ENCODE results near the gene STAP2. TPM values are rescaled to one million over a fixed set of nuclear protein-coding genes. Genes with fewer than 3 reads are reported as not detected.

STAP2 gene, protein sequence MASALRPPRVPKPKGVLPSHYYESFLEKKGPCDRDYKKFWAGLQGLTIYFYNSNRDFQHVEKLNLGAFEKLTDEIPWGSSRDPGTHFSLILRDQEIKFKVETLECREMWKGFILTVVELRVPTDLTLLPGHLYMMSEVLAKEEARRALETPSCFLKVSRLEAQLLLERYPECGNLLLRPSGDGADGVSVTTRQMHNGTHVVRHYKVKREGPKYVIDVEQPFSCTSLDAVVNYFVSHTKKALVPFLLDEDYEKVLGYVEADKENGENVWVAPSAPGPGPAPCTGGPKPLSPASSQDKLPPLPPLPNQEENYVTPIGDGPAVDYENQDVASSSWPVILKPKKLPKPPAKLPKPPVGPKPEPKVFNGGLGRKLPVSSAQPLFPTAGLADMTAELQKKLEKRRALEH
- total RNA-seq (2014; rRNA removed; shearing (Covaris generic)), result 9.7 and 11.9 TPM in 2 replicates

DNA sequence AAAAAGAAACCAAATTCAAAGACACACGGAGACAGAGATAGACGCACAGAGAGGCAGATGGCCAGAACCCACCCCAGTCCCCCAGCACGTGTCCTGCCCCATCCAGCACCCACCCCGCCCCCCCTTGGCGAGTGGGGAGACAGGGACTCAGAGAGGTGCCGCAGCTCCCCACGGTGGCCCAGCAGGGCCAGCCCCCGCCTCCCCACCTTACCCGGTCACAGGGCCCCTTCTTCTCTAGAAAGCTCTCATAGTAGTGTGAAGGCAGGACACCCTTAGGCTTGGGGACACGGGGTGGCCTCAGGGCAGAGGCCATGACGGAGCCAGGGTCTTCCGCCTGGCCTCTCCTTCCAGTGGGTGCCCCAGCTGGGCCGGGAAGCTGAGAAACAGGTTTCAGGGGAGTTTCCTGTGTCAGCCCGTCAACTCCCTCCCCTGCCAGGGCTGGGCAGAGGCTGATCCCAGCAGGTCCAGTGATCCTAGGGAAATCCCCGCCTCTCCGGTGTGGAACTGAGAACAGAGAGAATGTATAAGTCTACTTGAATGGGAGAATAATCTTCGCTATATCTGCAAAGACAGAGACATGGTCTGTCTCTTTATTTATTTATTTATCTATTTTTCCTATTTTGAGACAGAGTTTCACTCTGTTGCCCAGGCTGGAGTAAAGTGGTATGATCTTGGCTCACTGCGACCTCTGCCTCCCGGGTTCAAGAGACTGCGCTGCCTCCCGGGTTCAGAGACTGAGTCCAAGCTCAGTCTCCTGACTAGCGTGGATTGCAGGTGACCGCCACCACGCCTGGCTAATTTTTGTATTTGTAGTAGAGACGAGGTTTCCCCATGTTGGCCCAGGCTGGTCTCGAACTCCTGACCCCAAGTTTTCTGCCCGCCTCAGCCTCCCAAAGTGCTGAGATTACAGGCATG is at the start of gene STAP2:
STAP2 (minus strand) TSS at position 387 of the 915 bp plus-strand sequence; CDS start at position 313, 74 bp downstream.
- no peaks in the 10 kb centered on the region for H3K27me3 ChIP-seq
- no peaks in the 10 kb centered on the region for H3K9me3 ChIP-seq (replicated peaks)
- peaks cover 13% of the 10 kb centered on the region for H3K4me1 ChIP-seq
- DNase-seq, result peak in 1 of 2 experiments; percentile 40
- no peak within 1 kb of the TSS for H3K27ac ChIP-seq
- H3K4me3 ChIP-seq, result peak within 1 kb of the TSS; percentile 53
- H3K36me3 ChIP-seq, result no peaks in the 10 kb centered on the region

DNA sequence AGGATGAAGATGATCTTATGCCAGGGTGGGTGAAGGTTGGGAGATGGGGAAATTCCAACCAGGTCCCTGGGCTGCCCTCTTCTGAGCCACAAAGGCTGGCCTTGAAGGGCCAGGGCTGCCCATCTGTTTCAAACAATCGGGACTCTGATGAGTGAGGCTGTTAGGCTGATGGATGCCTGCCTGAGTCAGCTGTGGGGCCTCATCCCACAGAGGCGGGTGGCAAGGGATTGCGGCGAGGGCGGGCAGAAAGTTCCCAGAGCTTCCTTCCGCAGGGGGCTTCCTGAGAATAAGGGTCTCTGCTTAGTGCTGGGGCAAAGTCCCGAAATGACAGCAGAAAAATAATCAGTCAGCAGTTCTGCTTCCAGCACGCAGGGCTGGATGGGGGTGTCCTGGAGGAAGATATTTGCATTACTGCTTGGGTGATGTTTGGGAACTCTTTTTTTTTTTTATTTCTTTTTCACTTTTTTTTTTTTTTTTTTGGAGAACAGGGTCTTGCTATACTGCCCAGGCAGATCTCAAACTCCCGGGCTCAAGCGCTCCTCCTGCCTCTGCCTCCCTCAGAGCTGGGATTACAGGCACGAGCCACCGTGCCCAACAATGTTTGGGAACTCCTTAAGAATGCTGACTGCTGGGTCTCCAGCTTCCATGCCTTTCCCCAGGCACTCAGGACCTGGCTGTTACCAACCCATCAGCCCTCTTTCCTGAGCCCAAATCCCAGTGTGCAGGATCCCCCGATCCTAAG is 47.6 kb upstream of the STAP2 start:
- H3K36me3 ChIP-seq, result peaks cover 5% of the 10 kb centered on the region; the same call in 1 of the 2 replicates
- H3K4me3 ChIP-seq, result no peak overlapping the region
- no peak overlapping the region for H3K27ac ChIP-seq
- peaks cover 22% of the 10 kb centered on the region for H3K4me1 ChIP-seq
- peak in 1 of 2 experiments; percentile 30 for DNase-seq
- H3K27me3 ChIP-seq, result no peaks in the 10 kb centered on the region
- H3K9me3 ChIP-seq (replicated peaks), result no peaks in the 10 kb centered on the region

DNA sequence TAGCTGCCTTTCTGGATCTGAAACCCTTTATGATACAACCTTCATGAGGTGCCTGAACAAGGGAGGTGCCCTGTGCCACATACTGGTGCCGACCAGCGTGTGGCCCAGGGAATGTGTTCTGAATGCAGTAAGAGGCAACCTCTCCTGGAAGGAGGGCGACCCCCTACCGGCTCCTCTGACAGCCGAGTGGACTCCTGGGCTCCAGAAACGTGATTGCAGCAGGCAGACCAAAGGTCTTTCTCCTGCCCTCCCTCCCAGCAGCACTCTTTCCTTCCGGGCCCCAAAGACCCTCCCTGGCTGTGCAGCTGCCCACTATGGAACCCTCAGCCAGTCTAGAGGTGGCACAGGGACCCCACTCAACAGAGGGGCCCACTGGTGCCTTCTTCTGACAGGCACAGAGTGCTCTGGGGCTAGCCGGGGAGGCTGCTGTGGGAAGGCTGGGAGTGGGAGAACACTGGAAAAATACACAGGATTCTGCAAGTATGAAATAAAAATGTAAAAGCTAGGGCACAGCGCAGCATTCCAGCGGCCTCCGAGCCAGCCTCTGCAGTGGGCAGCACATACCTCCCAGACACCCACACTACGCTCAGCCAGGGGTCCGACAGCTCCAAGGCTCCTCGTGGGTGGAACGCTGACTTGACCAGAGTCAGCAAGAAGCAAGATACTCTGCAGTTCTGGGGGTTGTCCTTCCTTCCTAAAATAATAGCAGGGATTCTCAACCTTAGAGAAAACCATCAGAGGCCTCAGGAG is 46.8 kb upstream of the STAP2 start:
- Histone ChIP-seq H3K27me3 (no peaks in the 10 kb centered on the region), H3K9me3 (replicated peaks) (no peaks in the 10 kb centered on the region), H3K4me3 (no peak overlapping the region), H3K27ac (no peak overlapping the region), H3K4me1 (peaks cover 17% of the 10 kb centered on the region), H3K36me3 (peaks cover 5% of the 10 kb centered on the region; the same call in 1 of the 2 replicates)
- no peak for DNase-seq

DNA sequence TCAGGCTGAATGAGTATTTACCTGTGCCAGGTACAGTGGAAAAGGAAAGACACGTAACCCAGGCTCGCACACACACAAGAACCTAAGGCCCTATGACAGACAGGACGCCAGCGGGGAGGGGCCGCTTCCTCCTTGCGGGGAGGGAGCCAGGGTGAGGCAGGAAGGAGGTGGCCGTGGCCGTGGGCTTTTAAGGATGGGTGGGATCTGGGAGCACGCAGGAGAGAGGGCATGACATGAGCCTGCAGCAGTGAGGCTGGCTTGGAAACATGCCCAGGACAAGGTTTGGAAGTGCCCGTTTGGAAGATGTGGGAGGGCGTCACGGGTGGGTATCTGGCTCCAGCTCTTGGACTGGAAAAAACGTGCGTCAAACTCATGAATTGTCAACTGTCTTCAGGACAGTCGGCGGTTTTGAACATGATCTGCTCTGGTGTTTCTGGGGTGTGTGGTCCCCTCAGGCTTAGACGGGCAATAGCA is 41.7 kb upstream of the STAP2 start:
- Histone ChIP-seq H3K9me3 (replicated peaks) (no peaks in the 10 kb centered on the region), H3K4me1 (peaks cover 44% of the 10 kb centered on the region), H3K36me3 (no peaks in the 10 kb centered on the region), H3K27ac (no peak overlapping the region), H3K27me3 (no peaks in the 10 kb centered on the region), H3K4me3 (no peak overlapping the region)
- DNase-seq, result no peak

DNA sequence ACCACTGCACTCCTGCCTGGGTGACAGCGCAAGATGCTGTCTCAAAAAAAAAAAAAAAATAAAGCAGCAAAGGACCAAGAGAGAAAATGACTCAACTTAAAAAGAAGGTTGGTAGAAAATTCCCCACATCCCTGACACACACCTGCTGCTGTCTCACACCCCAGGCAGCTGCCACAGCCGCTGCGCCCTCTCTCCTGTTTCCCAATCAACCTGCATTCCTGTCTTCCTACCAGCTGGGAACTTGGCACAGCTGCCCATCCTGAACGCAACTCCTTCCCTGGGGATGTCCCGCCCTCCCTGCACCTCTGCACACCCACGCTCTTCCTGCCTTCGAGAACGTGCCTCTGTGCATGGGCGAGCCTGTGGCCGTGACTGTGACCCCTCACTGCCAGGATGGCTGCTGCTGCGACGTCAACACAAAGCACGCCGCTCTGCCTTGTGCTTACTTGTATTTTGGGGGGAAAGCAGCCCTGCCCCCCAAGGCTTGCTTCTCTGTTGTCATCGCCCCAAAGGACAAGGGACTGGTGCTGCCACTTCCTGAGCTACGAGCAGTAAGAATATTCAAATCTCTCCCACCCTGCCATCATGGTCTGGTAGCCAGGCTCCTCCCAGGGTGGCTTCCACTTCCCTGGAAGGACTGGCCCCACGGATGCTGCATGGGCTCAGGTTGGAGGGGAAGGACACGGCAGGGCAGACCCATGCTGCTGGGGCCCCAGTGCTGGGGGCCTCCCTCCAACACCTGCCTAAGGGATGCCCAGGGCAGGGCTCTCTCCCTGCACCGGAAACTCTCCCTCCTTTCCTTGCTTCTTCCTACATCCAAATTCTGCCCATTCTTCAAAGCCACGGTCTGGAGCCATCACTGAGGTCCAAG is 41.0 kb upstream of the STAP2 start:
- peaks cover 50% of the 10 kb centered on the region for H3K4me1 ChIP-seq
- H3K27me3 ChIP-seq, result no peaks in the 10 kb centered on the region
- no peaks in the 10 kb centered on the region for H3K36me3 ChIP-seq
- DNase-seq, result peak; percentile 92 to 94
- H3K27ac ChIP-seq, result peak overlapping the region; percentile 52
- H3K4me3 ChIP-seq, result no peak overlapping the region
- no peaks in the 10 kb centered on the region for H3K9me3 ChIP-seq (replicated peaks)

DNA sequence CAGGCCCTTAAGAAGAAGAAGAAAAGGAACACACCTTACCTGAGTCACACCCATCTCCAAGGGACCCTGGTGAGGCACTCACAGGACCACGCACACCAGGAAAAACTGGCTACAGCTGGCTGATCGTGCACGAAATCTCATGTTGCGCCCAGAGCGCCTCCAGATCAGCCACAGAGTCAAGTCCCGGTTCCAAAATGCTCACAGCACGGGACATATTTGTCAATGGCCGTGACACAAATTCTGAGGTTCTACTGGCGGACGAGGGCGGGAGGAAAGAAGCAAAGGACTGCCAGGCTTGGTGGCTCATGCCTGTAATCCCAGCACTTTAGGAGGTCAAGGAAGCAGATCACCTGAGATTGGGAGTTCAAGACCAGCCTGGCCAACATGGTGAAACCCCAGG is 40.3 kb upstream of the STAP2 start:
- Histone ChIP-seq H3K9me3 (replicated peaks) (no peaks in the 10 kb centered on the region), H3K4me3 (no peak overlapping the region), H3K27me3 (no peaks in the 10 kb centered on the region), H3K4me1 (peaks cover 57% of the 10 kb centered on the region), H3K27ac (peak overlapping the region; percentile 52), H3K36me3 (no peaks in the 10 kb centered on the region)
- no peak for DNase-seq

DNA sequence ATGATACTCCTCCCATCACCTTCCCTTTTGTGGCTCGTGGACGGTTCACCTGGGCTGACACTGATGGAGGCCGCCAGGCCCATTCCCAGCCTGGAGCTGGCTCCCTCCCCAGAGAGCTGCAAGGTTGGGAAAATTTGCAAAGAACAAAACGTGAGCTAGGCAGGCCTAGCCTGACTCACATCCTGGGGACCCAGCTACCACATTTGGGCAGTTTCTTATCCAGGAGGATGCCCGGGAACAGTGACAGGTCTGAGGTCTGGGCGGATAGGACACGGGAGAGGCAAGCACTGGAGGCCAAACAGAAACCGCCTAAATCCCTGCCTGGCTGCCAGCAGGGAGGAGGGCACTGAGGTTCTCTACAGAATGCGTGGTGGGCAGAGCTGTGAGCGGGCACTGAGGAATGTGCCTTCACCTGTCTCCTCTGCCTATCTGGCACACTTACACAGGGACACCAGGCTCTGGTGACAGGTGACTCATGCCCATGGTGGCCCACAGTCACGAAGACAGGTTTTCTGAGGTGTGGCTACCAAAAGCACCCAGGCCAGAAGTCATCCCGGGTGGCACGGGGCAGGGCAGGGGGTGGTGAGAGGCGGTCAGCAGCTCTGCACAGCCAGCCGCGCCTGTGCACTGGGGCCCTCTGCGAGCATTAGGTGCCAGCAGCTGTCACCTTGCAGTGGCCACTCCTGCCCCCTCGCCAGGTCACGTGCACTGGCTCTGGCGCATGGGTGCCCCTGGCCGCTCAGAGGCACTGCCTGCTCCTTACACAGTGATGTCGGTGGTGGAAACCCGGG is 38.6 kb upstream of the STAP2 start:
- no peaks in the 10 kb centered on the region for H3K27me3 ChIP-seq
- H3K4me1 ChIP-seq, result peaks cover 54% of the 10 kb centered on the region
- no peak for DNase-seq
- no peak overlapping the region for H3K27ac ChIP-seq
- H3K9me3 ChIP-seq (replicated peaks), result no peaks in the 10 kb centered on the region
- no peak overlapping the region for H3K4me3 ChIP-seq
- no peaks in the 10 kb centered on the region for H3K36me3 ChIP-seq

DNA sequence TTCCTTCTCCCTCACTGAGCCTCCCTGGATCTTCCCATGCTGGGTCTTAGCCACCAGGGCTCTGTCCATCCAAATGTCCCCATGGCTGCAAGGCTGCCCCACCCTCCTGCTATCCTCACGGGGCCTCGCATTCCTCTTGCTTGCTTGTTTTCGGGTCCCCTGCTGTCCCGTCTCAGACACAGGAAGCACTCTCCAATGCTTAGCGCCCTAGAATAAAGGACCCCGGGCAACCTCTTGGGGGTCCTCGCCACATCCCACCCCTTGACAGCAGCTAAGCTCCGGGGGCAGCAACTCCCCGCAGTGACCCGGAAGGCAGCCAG is 38.0 kb upstream of the STAP2 start:
- no peaks in the 10 kb centered on the region for H3K27me3 ChIP-seq
- no peak overlapping the region for H3K27ac ChIP-seq
- peaks cover 54% of the 10 kb centered on the region for H3K4me1 ChIP-seq
- H3K36me3 ChIP-seq, result no peaks in the 10 kb centered on the region
- no peak overlapping the region for H3K4me3 ChIP-seq
- no peak for DNase-seq
- no peaks in the 10 kb centered on the region for H3K9me3 ChIP-seq (replicated peaks)

DNA sequence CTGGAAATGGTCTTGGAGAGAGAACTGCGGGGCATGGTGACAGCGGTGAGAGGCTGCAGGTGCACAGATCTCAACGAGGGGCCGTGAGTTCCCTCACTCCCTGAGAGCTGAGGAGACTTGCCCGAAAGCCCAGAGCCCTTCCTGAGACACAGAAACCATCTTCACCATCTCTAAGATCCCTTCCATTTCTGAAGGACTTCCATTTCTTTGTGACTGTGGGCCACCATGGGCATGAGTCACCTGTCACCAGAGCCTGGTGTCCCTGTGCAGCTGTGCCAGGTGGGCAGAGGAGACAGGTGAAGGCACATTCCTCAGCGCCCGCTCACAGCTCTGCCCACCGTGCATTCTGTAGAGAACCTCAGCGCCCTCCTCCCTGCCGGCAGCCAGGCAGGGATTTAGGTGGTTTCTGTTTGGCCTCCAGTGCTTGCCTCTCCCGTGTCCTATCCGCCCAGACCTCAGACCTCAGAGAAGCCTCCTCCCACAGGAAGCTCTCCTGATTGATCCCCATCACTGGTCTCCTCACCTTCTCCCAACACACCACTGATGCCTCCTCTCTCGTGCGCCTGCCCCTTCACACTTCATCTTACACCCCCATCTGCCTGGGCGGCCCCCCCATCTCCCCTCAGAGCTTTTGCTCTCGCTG is 37.5 kb upstream of the STAP2 start:
- Histone ChIP-seq H3K27me3 (no peaks in the 10 kb centered on the region), H3K4me3 (no peak overlapping the region), H3K9me3 (replicated peaks) (no peaks in the 10 kb centered on the region), H3K36me3 (no peaks in the 10 kb centered on the region), H3K27ac (peak overlapping the region; percentile 65; the same call in 1 of the 2 replicates), H3K4me1 (peaks cover 54% of the 10 kb centered on the region)
- no peak for DNase-seq

DNA sequence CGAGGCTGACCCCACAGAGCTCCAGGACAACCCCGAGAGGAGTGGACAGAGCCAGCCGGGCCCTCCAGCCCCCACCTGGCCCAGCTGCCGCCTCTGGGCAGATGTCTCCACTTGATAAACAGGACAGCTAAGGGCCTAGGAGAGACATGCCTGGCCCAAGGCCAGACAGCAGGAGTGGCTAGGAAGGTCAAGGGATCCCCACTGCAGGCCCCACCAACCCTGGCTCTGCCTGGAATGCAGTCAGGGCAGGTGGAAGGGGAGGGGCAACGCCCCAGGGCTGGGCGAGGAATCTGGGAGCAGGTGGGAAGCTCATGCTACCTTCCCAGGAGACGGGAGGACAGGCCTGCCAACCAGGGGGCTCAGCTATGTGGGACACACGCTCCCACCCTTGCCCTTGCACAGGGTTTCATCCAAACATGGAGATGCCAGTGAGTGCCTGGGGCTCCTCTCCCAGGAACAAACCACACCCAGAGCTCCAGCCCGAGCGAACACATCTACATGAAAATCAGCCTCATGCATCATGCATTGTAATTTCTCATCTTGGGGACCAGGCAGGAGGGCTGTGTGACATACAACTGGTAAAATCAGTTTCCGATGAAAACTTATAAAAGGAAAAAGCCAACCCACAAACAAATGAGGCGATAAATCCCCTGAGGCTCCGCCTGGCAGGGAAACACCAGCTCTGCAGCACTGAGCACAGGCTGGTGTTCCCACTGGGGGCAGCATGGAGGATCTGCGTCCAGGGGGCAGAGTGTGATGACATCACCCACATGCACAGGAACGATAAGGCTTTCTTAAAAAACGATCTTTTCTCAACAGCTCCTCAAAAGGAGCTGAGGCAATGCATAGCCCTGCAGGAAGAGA is 36.8 kb upstream of the STAP2 start:
- no peaks in the 10 kb centered on the region for H3K9me3 ChIP-seq (replicated peaks)
- H3K4me1 ChIP-seq, result peaks cover 51% of the 10 kb centered on the region
- H3K27me3 ChIP-seq, result no peaks in the 10 kb centered on the region
- H3K27ac ChIP-seq, result peak overlapping the region; percentile 65
- no peak overlapping the region for H3K4me3 ChIP-seq
- H3K36me3 ChIP-seq, result no peaks in the 10 kb centered on the region
- DNase-seq, result peak; percentile 62 to 66

DNA sequence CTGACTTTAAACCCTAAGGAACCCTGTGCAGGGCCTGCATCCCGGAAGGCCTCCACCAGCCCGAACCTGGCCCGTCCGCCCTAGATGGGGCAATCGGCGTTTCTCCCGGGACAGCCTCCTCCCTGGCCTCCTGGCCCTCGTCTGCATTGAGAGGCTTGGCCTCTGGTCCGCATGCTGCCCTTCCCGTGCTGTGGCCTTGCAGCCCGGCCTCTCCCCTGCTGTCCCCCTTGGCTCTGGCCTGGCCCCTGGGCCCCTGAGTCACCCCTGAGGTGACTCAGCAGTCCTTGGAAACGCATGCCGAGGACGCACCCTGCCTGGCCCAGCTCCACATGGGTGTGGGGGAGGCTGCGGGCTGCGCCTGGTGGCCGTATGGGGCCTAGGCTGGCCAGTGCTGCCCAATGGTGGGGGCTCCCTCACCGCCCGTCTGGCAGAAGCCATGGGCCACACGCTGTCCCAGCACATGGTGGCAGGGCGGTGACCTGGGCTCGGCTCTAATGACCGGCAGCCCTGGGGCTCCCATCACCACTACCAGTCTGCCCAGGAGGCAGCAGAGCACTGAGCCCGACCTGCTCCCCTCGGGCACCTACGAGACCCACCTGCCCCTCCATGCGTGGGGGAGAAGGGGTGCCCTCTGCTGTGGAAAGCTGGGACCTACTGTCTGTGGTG is 36.0 kb upstream of the STAP2 start:
- H3K9me3 ChIP-seq (replicated peaks), result no peaks in the 10 kb centered on the region
- peak overlapping the region; percentile 65 for H3K27ac ChIP-seq
- peaks cover 43% of the 10 kb centered on the region for H3K4me1 ChIP-seq
- H3K27me3 ChIP-seq, result no peaks in the 10 kb centered on the region
- DNase-seq, result peak in 1 of 2 experiments; percentile 48
- no peak overlapping the region for H3K4me3 ChIP-seq
- no peaks in the 10 kb centered on the region for H3K36me3 ChIP-seq

Measured in SJCRH30 (cell line).